Measurements from ENCODE around the gene GSDMA.
"Not testable (repeated sequence)": the region's sequence is repeated elsewhere in the genome, so short reads cannot be mapped to it uniquely, and the experiment has no call there.

GSDMA gene

DNA sequence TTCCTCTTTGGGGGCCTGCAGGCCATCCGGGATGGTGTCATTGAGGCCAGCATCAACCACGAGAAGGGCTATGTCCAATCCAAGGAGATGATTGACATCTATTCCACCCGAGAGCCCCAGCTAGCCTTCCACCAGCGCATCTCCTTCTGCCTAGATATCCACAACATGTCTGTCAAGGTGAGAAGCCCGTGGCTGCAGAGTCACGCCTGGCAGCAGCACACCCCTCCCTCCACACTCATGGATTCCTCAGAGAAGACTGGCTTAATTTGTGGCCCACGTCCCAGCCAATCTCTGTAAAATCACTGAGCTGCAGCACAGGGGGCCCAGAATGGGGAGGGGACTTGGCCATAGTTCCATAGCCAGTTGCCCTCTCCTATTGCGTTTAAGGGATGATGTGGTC, 33.4 kb downstream of the GSDMA start:
- H3K4me3 ChIP-seq (ENCODE audit: low read depth, low read length) = no peak overlapping the region
- DNase-seq (ENCODE audit: low read depth) = no peak
- TF ChIP-seq, protein P1, sequence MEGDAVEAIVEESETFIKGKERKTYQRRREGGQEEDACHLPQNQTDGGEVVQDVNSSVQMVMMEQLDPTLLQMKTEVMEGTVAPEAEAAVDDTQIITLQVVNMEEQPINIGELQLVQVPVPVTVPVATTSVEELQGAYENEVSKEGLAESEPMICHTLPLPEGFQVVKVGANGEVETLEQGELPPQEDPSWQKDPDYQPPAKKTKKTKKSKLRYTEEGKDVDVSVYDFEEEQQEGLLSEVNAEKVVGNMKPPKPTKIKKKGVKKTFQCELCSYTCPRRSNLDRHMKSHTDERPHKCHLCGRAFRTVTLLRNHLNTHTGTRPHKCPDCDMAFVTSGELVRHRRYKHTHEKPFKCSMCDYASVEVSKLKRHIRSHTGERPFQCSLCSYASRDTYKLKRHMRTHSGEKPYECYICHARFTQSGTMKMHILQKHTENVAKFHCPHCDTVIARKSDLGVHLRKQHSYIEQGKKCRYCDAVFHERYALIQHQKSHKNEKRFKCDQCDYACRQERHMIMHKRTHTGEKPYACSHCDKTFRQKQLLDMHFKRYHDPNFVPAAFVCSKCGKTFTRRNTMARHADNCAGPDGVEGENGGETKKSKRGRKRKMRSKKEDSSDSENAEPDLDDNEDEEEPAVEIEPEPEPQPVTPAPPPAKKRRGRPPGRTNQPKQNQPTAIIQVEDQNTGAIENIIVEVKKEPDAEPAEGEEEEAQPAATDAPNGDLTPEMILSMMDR (conservative IDR thresholded peaks at IDR 0.05; ENCODE audit: low read depth, low read length) = no peak

DNA sequence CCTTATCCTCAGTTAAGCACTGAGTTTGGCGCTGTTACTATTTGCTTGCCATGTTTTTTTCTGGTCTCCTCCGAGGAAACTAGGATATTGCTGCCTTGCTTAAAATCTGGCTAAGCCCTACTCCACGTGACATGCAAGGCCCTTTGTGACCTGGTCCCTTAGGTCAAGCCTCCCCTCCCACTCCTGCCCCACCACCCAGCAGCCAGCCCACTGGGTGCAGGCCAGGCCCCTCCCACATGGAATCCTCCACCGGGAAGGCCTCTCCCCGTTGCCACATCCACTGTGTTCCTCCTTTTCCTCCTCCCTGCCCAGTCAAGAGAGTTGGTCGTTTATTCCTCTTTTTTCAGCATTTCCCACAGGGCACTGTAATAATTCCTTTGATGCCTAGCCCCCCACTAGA, 34.0 kb downstream of the GSDMA start:
- no peak for DNase-seq (ENCODE audit: low read depth)
- no peak overlapping the region for H3K4me3 ChIP-seq (ENCODE audit: low read depth, low read length)
- TF ChIP-seq, protein P1 (conservative IDR thresholded peaks at IDR 0.05; ENCODE audit: low read depth, low read length) = no peak

DNA sequence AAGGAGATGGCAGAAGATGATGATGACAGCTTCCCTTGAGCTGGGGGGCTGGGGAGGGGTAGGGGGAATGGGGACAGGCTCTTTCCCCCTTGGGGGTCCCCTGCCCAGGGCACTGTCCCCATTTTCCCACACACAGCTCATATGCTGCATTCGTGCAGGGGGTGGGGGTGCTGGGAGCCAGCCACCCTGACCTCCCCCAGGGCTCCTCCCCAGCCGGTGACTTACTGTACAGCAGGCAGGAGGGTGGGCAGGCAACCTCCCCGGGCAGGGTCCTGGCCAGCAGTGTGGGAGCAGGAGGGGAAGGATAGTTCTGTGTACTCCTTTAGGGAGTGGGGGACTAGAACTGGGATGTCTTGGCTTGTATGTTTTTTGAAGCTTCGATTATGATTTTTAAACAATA, 34.7 kb downstream of the GSDMA start:
- DNase-seq (ENCODE audit: low read depth) = no peak
- TF ChIP-seq, protein P1 (conservative IDR thresholded peaks at IDR 0.05; ENCODE audit: low read depth, low read length) = no peak
- no peak overlapping the region for H3K4me3 ChIP-seq (ENCODE audit: low read depth, low read length)

DNA sequence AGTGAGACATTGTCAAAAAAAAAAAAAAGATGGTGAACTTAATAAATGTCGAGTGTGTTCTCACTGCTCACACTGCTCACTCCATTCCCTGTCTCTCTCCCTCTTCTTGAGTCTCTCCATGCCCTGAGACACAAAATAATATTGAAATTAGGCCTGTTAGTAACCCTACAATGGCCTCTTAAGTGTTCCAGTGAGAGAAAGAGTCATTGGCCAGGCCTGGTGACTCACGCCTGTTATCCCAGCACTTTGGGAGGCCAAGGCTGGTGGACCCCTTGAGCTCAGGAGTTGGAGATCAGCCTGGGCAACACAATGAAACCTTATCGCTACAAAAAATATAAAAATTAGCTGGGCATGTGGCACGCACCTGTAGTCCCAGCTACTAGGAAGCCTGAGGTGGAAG, 36.3 kb downstream of the GSDMA start:
- TF ChIP-seq, protein P1 (conservative IDR thresholded peaks at IDR 0.05; ENCODE audit: low read depth, low read length) = no peak
- no peak for DNase-seq (ENCODE audit: low read depth)
- no peak overlapping the region for H3K4me3 ChIP-seq (ENCODE audit: low read depth, low read length)

DNA sequence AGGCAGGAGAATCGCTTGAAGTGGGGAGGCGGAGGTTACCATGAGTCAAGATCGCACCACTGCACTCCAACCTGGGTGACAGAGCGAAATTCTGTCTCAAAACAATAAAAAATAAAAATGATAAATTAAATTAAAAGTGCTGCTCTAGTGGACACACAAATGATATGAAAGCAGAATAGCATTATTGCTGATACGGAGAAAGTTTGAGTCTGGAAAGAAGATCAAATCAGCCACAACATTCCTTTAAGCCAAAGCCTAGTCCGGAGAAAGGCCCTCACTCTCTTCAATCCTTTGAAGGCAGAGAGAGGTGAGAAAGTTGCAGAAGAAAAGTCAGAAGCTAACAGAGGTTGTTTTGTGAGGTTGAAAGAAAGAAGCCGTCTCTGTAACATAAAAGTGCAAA, 37.4 kb downstream of the GSDMA start:
- DNase-seq (ENCODE audit: low read depth) = no peak
- TF ChIP-seq, protein P1 (conservative IDR thresholded peaks at IDR 0.05; ENCODE audit: low read depth, low read length) = no peak
- H3K4me3 ChIP-seq (ENCODE audit: low read depth, low read length) = no peak overlapping the region

DNA sequence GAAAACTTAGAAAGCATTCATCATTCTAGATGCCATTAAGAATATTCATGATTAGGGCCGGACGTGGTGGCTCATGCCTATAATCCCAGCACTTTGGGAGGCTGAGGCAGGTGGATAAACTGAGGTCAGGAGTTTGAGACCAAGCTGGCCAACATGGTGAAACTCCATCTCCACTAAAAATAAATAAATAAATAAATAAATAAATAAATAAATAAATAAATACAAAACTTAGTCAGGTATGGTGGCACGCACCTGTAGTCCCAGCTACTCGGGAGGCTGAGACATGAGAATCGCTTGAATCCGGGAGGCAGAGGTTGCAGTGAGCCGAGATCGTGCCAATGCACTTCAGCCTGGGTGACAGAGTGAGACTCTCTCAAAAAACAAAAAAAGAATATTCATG, 38.5 kb downstream of the GSDMA start:
- not testable (repeated sequence) for DNase-seq (ENCODE audit: low read depth); H3K4me3 ChIP-seq (ENCODE audit: low read depth, low read length)

DNA sequence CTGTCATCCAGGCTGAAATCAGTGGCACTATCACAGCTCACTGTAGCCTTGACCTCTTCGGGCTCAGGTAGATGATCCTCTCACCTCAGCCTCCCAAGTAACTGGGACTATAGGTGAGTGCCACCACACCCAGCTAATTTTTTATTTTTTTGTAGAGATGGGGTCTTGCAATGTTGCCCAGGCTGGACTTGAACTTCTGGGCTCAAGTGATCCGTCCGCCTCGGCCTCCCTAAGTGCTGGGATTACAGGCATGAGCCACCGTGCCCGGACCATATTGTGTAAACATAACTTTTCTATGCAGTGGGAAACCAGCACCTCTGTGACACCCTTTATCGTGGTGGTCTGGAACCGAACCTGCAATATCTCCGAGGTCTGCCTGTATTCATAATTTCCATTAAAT, 41.3 kb downstream of the GSDMA start:
- no peak for DNase-seq (ENCODE audit: low read depth)
- TF ChIP-seq, protein P1 (conservative IDR thresholded peaks at IDR 0.05; ENCODE audit: low read depth, low read length) = no peak
- H3K4me3 ChIP-seq (ENCODE audit: low read depth, low read length) = no peak overlapping the region

DNA sequence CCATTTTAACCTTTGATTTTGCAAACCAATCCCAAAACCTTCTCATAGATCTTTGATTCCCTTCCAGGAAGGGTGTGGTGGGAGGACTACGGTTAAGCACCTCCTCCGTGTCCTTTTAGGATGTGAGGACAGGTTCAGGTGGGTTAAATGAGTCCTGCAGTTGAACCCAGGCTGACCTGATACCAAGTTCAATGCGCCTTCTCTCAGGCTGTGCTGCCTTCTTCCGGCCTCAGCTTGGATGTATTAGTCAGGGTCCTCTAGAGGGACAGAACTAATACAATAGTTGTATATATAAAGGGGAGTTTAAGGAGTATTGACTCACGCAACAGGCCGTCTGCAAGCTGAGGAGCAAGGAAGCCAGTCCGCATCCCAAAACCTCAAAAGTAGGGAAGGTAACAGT, 41.9 kb downstream of the GSDMA start:
- H3K4me3 ChIP-seq (ENCODE audit: low read depth, low read length) = no peak overlapping the region
- no peak for DNase-seq (ENCODE audit: low read depth)
- TF ChIP-seq, protein P1 (conservative IDR thresholded peaks at IDR 0.05; ENCODE audit: low read depth, low read length) = no peak
